ENCODE measurements around the gene AGPAT4. TPM values are rescaled to one million over a fixed set of nuclear protein-coding genes. Genes with fewer than 3 reads are reported as not detected.

Gene AGPAT4
- polyA plus RNA-seq, 3 donors, result 6.4 to 15.8 (median 6.9) TPM

DNA sequence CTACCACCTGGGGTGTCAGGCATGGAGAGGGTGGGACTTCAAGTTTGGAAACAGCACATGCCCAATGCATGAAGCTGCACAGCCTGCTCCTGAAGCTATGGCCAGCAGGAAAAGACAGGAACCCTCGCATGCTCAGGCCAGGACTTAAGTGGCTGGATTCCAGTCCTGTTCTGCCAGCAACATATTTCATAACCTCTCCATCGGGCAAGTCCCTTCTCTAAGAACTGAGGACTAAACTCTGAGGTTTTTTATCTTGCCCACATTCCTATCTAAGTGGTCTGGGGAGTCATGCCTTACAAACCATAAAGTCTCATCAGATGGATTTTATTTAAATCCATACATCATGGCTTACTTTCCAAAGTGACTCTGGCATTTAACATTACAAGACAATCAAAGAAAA lies 27.5 kb upstream of the AGPAT4 start:
- Mint-ChIP-seq H3K4me1 (no peaks in the 10 kb centered on the region), H3K27me3 (ENCODE audit: low read depth in 3 of 3) (peaks cover 2 to 5% (median 3%) of the 10 kb centered on the region in 3 donors), H3K4me3 (no peak overlapping the region), H3K36me3 (no peaks in the 10 kb centered on the region), H3K27ac (no peak overlapping the region), H3K9me3 (peaks cover 3 to 16% (median 9%) of the 10 kb centered on the region in 7 donors)
- Histone ChIP-seq H3K9me3 (replicated peaks in 1 of 2; ENCODE audit: control insufficient read depth in 1 of 2, insufficient read depth in 1 of 2, low read length in 2 of 2) (peaks cover 0 to 5% of the 10 kb centered on the region in 2 donors), H3K4me2 (replicated peaks; ENCODE audit: extremely low read depth, low read length, poor library complexity, severe bottlenecking) (no peak overlapping the region), H3K4me3 (replicated peaks in 1 of 3; ENCODE audit: low read depth in 2 of 3, low read length in 3 of 3) (no peak overlapping the region), H3K27ac (ENCODE audit: low read depth in 1 of 2, low read length in 2 of 2) (no peak overlapping the region), H3K36me3 (replicated peaks in 1 of 2; ENCODE audit: control insufficient read depth in 1 of 2, insufficient read depth in 2 of 2, low read length in 2 of 2) (no peaks in the 10 kb centered on the region), H3K27me3 (ENCODE audit: control insufficient read depth in 2 of 2, insufficient read depth in 2 of 2, low read length in 2 of 2) (no peaks in the 10 kb centered on the region), H3K9ac (ENCODE audit: insufficient read depth, low read length, poor library complexity, severe bottlenecking) (no peak overlapping the region), H2AFZ (ENCODE audit: insufficient read depth, low read depth, low read length, poor library complexity, severe bottlenecking) (no peak overlapping the region), H3K79me2 (ENCODE audit: insufficient read depth, low read length) (no peaks in the 10 kb centered on the region), H4K20me1 (ENCODE audit: insufficient read depth, low read length) (no peaks in the 10 kb centered on the region), H3K4me1 (ENCODE audit: control insufficient read depth in 1 of 2, insufficient read depth in 2 of 2, low read length in 2 of 2) (no peaks in the 10 kb centered on the region)
- intact Hi-C loops (cut with micrococcal nuclease), result no loop called here
- TF ChIP-seq, protein P1, sequence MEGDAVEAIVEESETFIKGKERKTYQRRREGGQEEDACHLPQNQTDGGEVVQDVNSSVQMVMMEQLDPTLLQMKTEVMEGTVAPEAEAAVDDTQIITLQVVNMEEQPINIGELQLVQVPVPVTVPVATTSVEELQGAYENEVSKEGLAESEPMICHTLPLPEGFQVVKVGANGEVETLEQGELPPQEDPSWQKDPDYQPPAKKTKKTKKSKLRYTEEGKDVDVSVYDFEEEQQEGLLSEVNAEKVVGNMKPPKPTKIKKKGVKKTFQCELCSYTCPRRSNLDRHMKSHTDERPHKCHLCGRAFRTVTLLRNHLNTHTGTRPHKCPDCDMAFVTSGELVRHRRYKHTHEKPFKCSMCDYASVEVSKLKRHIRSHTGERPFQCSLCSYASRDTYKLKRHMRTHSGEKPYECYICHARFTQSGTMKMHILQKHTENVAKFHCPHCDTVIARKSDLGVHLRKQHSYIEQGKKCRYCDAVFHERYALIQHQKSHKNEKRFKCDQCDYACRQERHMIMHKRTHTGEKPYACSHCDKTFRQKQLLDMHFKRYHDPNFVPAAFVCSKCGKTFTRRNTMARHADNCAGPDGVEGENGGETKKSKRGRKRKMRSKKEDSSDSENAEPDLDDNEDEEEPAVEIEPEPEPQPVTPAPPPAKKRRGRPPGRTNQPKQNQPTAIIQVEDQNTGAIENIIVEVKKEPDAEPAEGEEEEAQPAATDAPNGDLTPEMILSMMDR (IDR thresholded peaks at IDR 0.05), result no peak
- no peak for DNase-seq
- 67% methylated on average over 1 of the region's 2 CpGs for WGBS (ENCODE audit: insufficient coverage)

DNA sequence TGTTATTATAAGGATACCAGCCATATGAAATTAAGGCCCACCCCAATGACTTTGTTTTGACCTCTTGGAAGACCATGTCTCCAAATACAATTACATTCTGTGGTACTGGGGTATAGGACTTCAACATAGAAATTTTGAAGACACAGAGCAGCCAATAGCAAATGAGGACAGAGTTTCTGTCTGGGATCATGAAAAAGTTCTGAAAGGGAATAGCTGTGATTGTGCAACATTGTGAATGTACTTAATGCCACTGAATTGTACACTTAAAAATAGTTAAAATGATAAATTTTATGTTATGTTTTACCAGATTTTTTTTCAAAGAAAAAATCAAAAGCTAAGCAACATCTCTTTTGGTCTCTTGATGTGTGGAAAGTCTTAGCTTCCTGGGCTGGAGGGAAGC lies 27.0 kb upstream of the AGPAT4 start:
- H3K4me1 ChIP-seq (ENCODE audit: control insufficient read depth in 1 of 2, insufficient read depth in 2 of 2, low read length in 2 of 2), result no peaks in the 10 kb centered on the region
- H2AFZ ChIP-seq (ENCODE audit: insufficient read depth, low read depth, low read length, poor library complexity, severe bottlenecking), result no peak overlapping the region
- H3K9me3 Mint-ChIP-seq, result peaks cover 3 to 16% (median 9%) of the 10 kb centered on the region in 7 donors
- H3K79me2 ChIP-seq (ENCODE audit: insufficient read depth, low read length), result no peaks in the 10 kb centered on the region
- no peaks in the 10 kb centered on the region for H3K36me3 Mint-ChIP-seq
- intact Hi-C loops (cut with micrococcal nuclease), result no loop called here
- no peak overlapping the region for H3K4me3 Mint-ChIP-seq
- no peaks in the 10 kb centered on the region for H3K27me3 ChIP-seq (ENCODE audit: control insufficient read depth in 2 of 2, insufficient read depth in 2 of 2, low read length in 2 of 2)
- H4K20me1 ChIP-seq (ENCODE audit: insufficient read depth, low read length), result no peaks in the 10 kb centered on the region
- TF ChIP-seq, protein P1 (IDR thresholded peaks at IDR 0.05), result no peak
- H3K4me1 Mint-ChIP-seq, result no peaks in the 10 kb centered on the region
- H3K27me3 Mint-ChIP-seq (ENCODE audit: low read depth in 3 of 3), result peaks cover 0 to 5% (median 3%) of the 10 kb centered on the region in 3 donors
- peaks cover 0 to 5% of the 10 kb centered on the region in 2 donors for H3K9me3 ChIP-seq (replicated peaks in 1 of 2; ENCODE audit: control insufficient read depth in 1 of 2, insufficient read depth in 1 of 2, low read length in 2 of 2)
- no peak overlapping the region for H3K4me3 ChIP-seq (replicated peaks in 1 of 3; ENCODE audit: low read depth in 2 of 3, low read length in 3 of 3)
- H3K27ac ChIP-seq (ENCODE audit: low read depth in 1 of 2, low read length in 2 of 2), result no peak overlapping the region
- H3K36me3 ChIP-seq (replicated peaks in 1 of 2; ENCODE audit: control insufficient read depth in 1 of 2, insufficient read depth in 2 of 2, low read length in 2 of 2), result no peaks in the 10 kb centered on the region
- DNase-seq, result no peak
- no peak overlapping the region for H3K9ac ChIP-seq (ENCODE audit: insufficient read depth, low read length, poor library complexity, severe bottlenecking)
- H3K27ac Mint-ChIP-seq, result no peak overlapping the region
- no peak overlapping the region for H3K4me2 ChIP-seq (replicated peaks; ENCODE audit: extremely low read depth, low read length, poor library complexity, severe bottlenecking)
